HCT116 (cell line): ENCODE measurements around the gene BCAN. TPM values are rescaled to one million over a fixed set of nuclear protein-coding genes. Genes with fewer than 3 reads are reported as not detected.

Source experiments
- ATAC-seq: fragments of 200-7000 bp; cut with Tn5 transposase; 2 replicates; pipeline ENCODE4 v1.9.1; 2020; ENCODE audit warnings: mild to moderate bottlenecking, moderate library complexity
- BruUV-seq: library from RNA; stranded (reverse); fragments of 400-500 nt; replicated peaks from 2 replicates; lab custom pipeline; 2021; lab: Mats Ljungman, UMichigan
- CTCF ChIA-PET: fragments of 300-600 bp; sonication (Branson Sonifier 250); formaldehyde crosslinking; loops from one replicate; lab custom pipeline; 2021; ENCODE audit warnings: antibody characterized with exemption; lab: Charles Lee
- POLR2A ChIA-PET: fragments of 300-600, 350-600 bp; sonication (Branson Sonifier 250); formaldehyde crosslinking; loops from one replicate; lab custom pipeline; 2021; ENCODE audit warnings: antibody characterized with exemption; lab: Charles Lee
- RAD21 ChIA-PET, 2 experiments: fragments of 300-600 bp; sonication (Branson Sonifier 250); formaldehyde crosslinking; loops; one replicate each; lab custom pipeline; 2023; ENCODE audit warnings: low total read pairs in 2 of 2; ENCODE audit not compliant: uncharacterized antibody in 2 of 2, unreplicated experiment in 2 of 2, low non-redundant PET in 1 of 2; lab: Charles Lee
- DNase-seq: peaks from one replicate; pipeline ENCODE4 v3.0.0-alpha.2; 2010; ENCODE audit warnings: low read depth, low spot score
- H2AFZ ChIP-seq: fragments of 200-600 bp; shearing (Covaris generic), sonication (generic); 2 replicates; pipeline ENCODE4 v1.6.1; 2017; ENCODE audit warnings: low read depth, mixed run types, mixed read lengths, antibody characterized with exemption, low read length; ENCODE audit not compliant: poor library complexity, severe bottlenecking
- H3K27ac ChIP-seq: 2 replicates; pipeline ENCODE4 v1.5.1; 2012; ENCODE audit warnings: low read depth, low read length
- H3K27me3 ChIP-seq: fragments of 200-600 bp; sonication (generic); 2 replicates; pipeline ENCODE4 v1.6.1; 2016; ENCODE audit warnings: mixed run types, low read length, mixed read lengths; ENCODE audit not compliant: insufficient read depth
- H3K36me3 ChIP-seq, 2 experiments: fragments of 200-500 bp in 1 of 2; fragments of 200-600 bp in 1 of 2; sonication (Bioruptor generic) in 1 of 2; sonication (generic) in 1 of 2; 2 replicates each; pipeline versions ENCODE4 v1.5.1 to v1.6.1; 2014 to 2016; ENCODE audit warnings: low read length in 2 of 2, inconsistent platforms in 1 of 2, mixed read lengths in 1 of 2, mixed run types in 1 of 2; ENCODE audit not compliant: insufficient read depth in 2 of 2, control insufficient read depth in 1 of 2
- H3K4me1 ChIP-seq, 2 experiments: fragments of 200-600 bp in 1 of 2; sonication (generic) in 1 of 2; 2 replicates each; pipeline versions ENCODE4 v1.5.1 to v1.6.1; 2012 to 2017; ENCODE audit warnings: low read length in 2 of 2, inconsistent platforms in 1 of 2, mild to moderate bottlenecking in 1 of 2, mixed read lengths in 1 of 2, mixed run types in 1 of 2, moderate library complexity in 1 of 2; ENCODE audit not compliant: insufficient read depth in 2 of 2, control insufficient read depth in 1 of 2
- H3K4me2 ChIP-seq: fragments of 200-600 bp; sonication (generic); 2 replicates; pipeline ENCODE4 v1.6.1; 2017; ENCODE audit warnings: mixed run types, low read length, mixed read lengths
- H3K4me3 ChIP-seq, 2 experiments: fragments of 200-600 bp in 1 of 2; sonication (generic) in 1 of 2; replicated peaks in 1 of 2; 2 replicates each; pipeline ENCODE4 v1.5.1; 2011 to 2016; ENCODE audit warnings: low read length in 2 of 2, control low read depth in 1 of 2, low read depth in 1 of 2, mild to moderate bottlenecking in 1 of 2, mixed read lengths in 1 of 2, mixed run types in 1 of 2
- H3K79me2 ChIP-seq: fragments of 200-600 bp; sonication (generic); 2 replicates; pipeline ENCODE4 v1.6.1; 2017; ENCODE audit warnings: mild to moderate bottlenecking, mixed run types, low read length, moderate library complexity, mixed read lengths; ENCODE audit not compliant: insufficient read depth
- H3K9ac ChIP-seq: fragments of 200-600 bp; sonication (generic); 2 replicates; pipeline ENCODE4 v1.6.1; 2016; ENCODE audit warnings: low read length, mixed read lengths
- H3K9me2 ChIP-seq: fragments of 200-600 bp; sonication (generic), shearing (Covaris generic); 2 replicates; pipeline ENCODE4 v1.6.1; 2017; ENCODE audit warnings: mixed run types, mild to moderate bottlenecking, moderate library complexity; ENCODE audit not compliant: insufficient read depth
- H3K9me3 ChIP-seq, 2 experiments: fragments of 200-500 bp in 1 of 2; fragments of 200-600 bp in 1 of 2; sonication (Bioruptor generic) in 1 of 2; sonication (generic) in 1 of 2; 2 replicates each; pipeline ENCODE4 v1.6.1; 2014 to 2017; ENCODE audit warnings: low read length in 2 of 2, mixed read lengths in 2 of 2, inconsistent platforms in 1 of 2, low read depth in 1 of 2, mild to moderate bottlenecking in 1 of 2, mixed run types in 1 of 2, moderate library complexity in 1 of 2; ENCODE audit not compliant: control insufficient read depth in 1 of 2, insufficient read depth in 1 of 2
- H4K20me1 ChIP-seq: fragments of 200-600 bp; sonication (generic), shearing (Covaris generic); 2 replicates; pipeline ENCODE4 v1.6.1; 2017; ENCODE audit warnings: mixed run types, mild to moderate bottlenecking, moderate library complexity; ENCODE audit not compliant: insufficient read depth
- ATF3 ChIP-seq: IDR thresholded peaks from 2 replicates; pipeline ENCODE4 v1.6.1; 2012
- CBX3 ChIP-seq: IDR thresholded peaks from 2 replicates; pipeline ENCODE4 v1.6.1; 2012; ENCODE audit warnings: low read depth
- ELF1 ChIP-seq: IDR thresholded peaks from 2 replicates; pipeline ENCODE4 v1.6.1; 2012; ENCODE audit warnings: low read depth, borderline replicate concordance
- EZH2phosphoT487 ChIP-seq: fragments of 200-600 bp; IDR thresholded peaks from 2 replicates; pipeline ENCODE4 v1.6.1; 2018; ENCODE audit warnings: antibody characterized with exemption, borderline replicate concordance
- JUND ChIP-seq: IDR thresholded peaks from 2 replicates; pipeline ENCODE4 v1.6.1; 2012
- POLR2AphosphoS5 ChIP-seq: IDR thresholded peaks from 2 replicates; pipeline ENCODE4 v1.6.1; 2011; ENCODE audit warnings: mild to moderate bottlenecking, low read depth, low read length, moderate library complexity
- SP1 ChIP-seq: IDR thresholded peaks from 2 replicates; pipeline ENCODE4 v1.6.1; 2012; ENCODE audit warnings: low read depth
- SRF ChIP-seq: IDR thresholded peaks from 2 replicates; pipeline ENCODE4 v1.6.1; 2012; ENCODE audit warnings: low read depth
- TCF7L2 ChIP-seq: IDR thresholded peaks from 2 replicates; pipeline ENCODE4 v1.7.0; 2011; ENCODE audit warnings: borderline replicate concordance, inconsistent platforms; ENCODE audit not compliant: insufficient read depth, insufficient read length; ENCODE audit errors: extremely low read depth
- YY1 ChIP-seq: IDR thresholded peaks from 2 replicates; pipeline ENCODE4 v1.6.1; 2011; ENCODE audit warnings: low read length, low read depth, moderate library complexity, mild to moderate bottlenecking; ENCODE audit not compliant: insufficient replicate concordance; ENCODE audit errors: extremely low read depth
- ZBTB33 ChIP-seq: IDR thresholded peaks from 2 replicates; pipeline ENCODE4 v1.6.1; 2011; ENCODE audit warnings: mild to moderate bottlenecking, low read length, moderate library complexity; ENCODE audit not compliant: insufficient replicate concordance; ENCODE audit errors: extremely low read depth
- intact Hi-C: fragments of 100-400 bp; cut with micrococcal nuclease; formaldehyde crosslinking; loops from 2 replicates; pipeline ENCODE4 v1.10.0; 2022
- total RNA-seq: library from RNA; stranded (reverse); gene quantifications from one replicate; pipeline ENCODE4 v1.2.1, GENCODE V29; 2021; ENCODE audit not compliant: unreplicated experiment

Gene BCAN
- total RNA-seq, 1 experiment from 2014 or later, result not detected

GRCh38 chr1:156659661-156659987, 17.7 kb downstream of the BCAN start:
- H3K9ac ChIP-seq, result peak overlapping the region; percentile 68
- H4K20me1 ChIP-seq, result peaks cover 10% of the 10 kb centered on the region; the same call in 1 of the 2 replicates
- peak overlapping the region; percentile 69 to 90 for H3K4me3 ChIP-seq
- H3K27ac ChIP-seq, result peak overlapping the region; percentile 99
- intact Hi-C loops, result no loop called here
- peaks cover 11 to 22% of the 10 kb centered on the region in 2 experiments; a peak in 3 of 4 replicates for H3K36me3 ChIP-seq
- peaks cover 43 to 72% of the 10 kb centered on the region in 2 experiments for H3K4me1 ChIP-seq
- no peaks in the 10 kb centered on the region for H3K9me3 ChIP-seq
- ATAC-seq (no peak), DNase-seq (no peak)
- no peak overlapping the region for H2AFZ ChIP-seq
- RAD21 ChIA-PET, result interaction anchor here in 1 of 2 experiments (1.3 kb wide), 1 partner anchor 18 kb away, joined by 4 read pairs; the partner anchor contains the start of gene NES
- peak overlapping the region; percentile 94 for H3K4me2 ChIP-seq
- TF ChIP-seq ATF3, result no peak
- TF ChIP-seq SP1, result no peak
- TF ChIP-seq YY1, result no peak
- TF ChIP-seq CBX3, result no peak
- no peak for TF ChIP-seq TCF7L2
- no peak for TF ChIP-seq ZBTB33
- no peak for TF ChIP-seq ELF1
- no peak for TF ChIP-seq EZH2phosphoT487
- TF ChIP-seq POLR2AphosphoS5, result no peak
- no peak for TF ChIP-seq SRF
- no peak for TF ChIP-seq JUND
- no peaks in the 10 kb centered on the region for H3K9me2 ChIP-seq
- H3K79me2 ChIP-seq, result peaks cover 66% of the 10 kb centered on the region
- H3K27me3 ChIP-seq, result no peaks in the 10 kb centered on the region
- no TSS peak for BruUV-seq
- CTCF ChIA-PET, result interaction anchor here (0.6 to 4.2 kb wide), 11 partner anchors 11 to 269 kb away, joined by 3 to 28 read pairs (median 9); partner anchors contain the start of genes CRABP2 and NES
- POLR2A ChIA-PET, result interaction anchor here (2.3 to 3.4 kb wide), 2 partner anchors 30 to 46 kb away, joined by 13 to 21 read pairs; partner anchors contain the start of gene CRABP2
